GM12865 (cell line): ENCODE results near the gene RBBP6.

ENCODE experiments used
- DNase-seq: peaks from one replicate; pipeline ENCODE4 v3.0.0; 2010; ENCODE audit warnings: low read depth
- H3K4me3 ChIP-seq: 2 replicates; pipeline ENCODE4 v1.5.1; 2011; ENCODE audit warnings: mild to moderate bottlenecking, low read depth, low read length, control low read depth
- TF ChIP-seq, protein P1 (sequence below): IDR thresholded peaks from 2 replicates; pipeline ENCODE4 v1.5.1; 2011; ENCODE audit warnings: low read length, control low read depth, low read depth, inconsistent platforms; ENCODE audit not compliant: insufficient read depth; ENCODE audit errors: missing control alignments

The RBBP6 gene

DNA sequence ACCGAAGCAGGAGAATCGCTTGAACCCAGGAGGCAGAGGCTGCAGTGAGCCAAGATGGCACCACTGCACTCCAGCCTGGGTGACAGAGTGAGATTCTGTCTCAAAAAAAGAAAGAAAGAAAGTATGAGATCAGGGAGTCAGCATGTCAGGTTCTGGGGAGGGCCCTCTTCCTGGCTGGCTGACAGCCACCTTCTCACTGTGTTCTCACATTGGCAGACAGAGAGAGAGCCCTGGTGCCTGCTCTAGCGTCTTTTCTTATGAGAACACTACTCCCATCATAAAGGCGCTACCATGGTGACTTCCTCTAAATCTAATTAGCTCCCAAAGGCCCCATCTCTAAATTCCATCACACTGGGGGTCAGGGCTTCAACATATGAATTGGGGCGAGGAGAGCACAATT is 27.6 kb upstream of the RBBP6 start:
- H3K4me3 ChIP-seq: no peak overlapping the region
- TF ChIP-seq, protein P1, sequence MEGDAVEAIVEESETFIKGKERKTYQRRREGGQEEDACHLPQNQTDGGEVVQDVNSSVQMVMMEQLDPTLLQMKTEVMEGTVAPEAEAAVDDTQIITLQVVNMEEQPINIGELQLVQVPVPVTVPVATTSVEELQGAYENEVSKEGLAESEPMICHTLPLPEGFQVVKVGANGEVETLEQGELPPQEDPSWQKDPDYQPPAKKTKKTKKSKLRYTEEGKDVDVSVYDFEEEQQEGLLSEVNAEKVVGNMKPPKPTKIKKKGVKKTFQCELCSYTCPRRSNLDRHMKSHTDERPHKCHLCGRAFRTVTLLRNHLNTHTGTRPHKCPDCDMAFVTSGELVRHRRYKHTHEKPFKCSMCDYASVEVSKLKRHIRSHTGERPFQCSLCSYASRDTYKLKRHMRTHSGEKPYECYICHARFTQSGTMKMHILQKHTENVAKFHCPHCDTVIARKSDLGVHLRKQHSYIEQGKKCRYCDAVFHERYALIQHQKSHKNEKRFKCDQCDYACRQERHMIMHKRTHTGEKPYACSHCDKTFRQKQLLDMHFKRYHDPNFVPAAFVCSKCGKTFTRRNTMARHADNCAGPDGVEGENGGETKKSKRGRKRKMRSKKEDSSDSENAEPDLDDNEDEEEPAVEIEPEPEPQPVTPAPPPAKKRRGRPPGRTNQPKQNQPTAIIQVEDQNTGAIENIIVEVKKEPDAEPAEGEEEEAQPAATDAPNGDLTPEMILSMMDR: no peak
- no peak for DNase-seq

DNA sequence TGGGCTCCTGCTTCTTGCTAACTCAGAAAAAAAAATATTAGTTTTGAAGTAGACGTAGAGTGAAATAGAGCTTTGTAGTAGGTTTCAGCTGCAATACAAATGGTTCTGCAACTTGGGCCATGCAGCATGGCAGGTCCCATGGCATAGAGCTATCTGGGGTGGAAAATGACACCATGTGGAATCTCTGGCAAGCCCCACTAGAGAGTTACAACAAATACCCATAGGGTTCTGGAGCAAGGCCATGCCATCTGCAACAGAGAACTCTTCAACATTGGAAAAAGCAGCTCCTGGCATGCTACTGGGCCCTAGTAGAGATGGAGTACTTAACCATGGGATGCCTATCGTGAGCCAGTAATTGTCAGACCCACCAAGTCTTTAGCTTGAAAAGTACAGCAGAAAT is 25.3 kb upstream of the RBBP6 start:
- DNase-seq: no peak
- H3K4me3 ChIP-seq: no peak overlapping the region
- TF ChIP-seq, protein P1: no peak

DNA sequence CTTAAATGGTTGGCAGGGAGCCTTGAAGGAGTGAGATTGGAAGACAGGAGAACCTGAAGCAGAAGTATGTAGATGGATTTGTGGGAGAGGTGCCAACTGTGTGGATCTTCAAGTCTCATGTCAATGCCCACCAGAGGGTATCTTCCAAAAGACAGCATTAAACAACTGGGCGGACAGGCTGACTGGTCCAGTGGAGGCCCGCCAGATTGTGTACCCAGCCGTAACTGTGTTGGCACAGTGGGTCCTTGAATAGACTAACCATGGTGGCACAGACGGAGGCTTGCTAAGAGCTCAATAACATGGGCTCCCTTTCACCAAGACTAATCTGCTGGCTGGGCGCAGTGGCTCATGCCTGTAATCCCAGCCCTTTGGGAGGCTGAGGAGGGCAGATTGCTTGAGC is 24.2 kb upstream of the RBBP6 start:
- no peak for DNase-seq

DNA sequence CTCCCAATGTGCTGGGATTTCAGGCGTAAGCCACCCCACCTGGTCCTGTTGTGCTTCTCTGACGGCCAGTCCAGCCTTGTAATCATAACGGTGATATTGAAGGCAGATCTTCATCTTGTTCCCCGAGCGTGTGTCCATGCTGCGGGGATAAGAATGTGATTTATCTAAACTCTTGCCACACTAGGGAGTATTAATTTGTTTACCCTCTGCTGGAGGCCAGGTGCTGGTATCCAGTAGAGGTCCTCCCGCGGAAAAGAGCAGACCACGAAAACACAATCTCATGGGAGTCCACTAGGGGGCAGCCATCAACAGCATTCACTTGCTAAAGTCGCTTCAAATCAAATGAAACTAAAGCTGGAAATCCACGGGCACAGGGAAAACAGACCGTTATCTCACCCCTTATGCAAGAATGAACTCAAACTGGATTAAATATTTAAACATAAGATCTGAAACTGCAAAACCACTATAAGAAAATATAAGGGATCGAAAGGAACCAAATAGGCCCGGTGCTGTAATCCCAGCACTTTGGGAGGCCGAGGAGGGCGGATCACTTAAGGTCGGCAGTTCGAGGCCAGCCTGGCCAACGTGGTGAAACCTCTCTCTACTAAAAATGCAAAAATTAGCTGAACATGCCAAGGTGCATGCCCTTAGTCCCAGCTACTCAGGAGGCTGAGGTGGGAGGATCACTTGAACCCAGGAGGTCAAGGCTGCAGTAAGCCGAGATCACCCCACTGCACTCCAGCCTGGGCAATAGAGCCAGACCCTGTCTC is 22.3 kb upstream of the RBBP6 start:
- no peak overlapping the region for H3K4me3 ChIP-seq
- TF ChIP-seq, protein P1: peak; percentile 88
- peak; percentile 81 for DNase-seq

More for the DNA sequence above, 24.2 kb upstream of the RBBP6 start:
- H3K4me3 ChIP-seq: no peak overlapping the region
- TF ChIP-seq, protein P1: no peak

DNA sequence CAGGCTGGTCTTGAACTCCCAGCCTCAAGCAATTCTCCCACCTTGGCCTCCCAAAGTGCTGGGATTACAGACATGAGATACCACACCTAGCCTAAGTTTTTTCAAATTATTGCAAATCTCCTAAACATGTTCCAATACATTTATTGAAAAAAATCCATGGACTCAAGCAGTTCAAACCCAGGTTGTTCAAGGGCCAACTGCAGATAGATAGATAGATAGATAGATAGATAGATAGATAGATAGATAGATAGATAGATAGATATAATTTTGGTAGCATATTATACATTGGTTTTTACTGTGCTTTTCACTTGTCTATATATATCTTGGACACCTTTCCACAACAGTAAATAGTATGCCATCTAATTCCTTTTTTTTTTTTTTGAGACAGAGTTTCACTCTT is 20.9 kb upstream of the RBBP6 start:
- DNase-seq: no peak
- TF ChIP-seq, protein P1: no peak
- no peak overlapping the region for H3K4me3 ChIP-seq

DNA sequence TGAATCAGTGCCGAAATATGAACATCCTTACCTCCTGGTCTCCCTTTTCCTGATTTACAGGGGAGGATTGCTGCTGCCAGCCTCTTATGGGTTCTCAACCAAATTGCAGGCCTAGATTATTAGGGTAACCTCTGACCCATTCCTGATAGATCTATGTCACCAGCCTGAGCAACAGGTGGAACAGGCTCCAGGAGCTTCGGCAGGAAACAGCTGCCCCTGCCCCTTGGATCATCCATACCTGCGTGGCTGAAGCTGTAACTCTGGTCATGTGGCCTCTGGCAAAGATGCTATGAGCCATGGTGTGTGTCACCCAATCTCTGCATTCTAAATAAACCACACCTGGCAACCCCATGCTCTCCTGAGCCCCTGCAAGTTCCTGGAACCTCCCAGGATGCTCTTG is 18.4 kb upstream of the RBBP6 start:
- no peak overlapping the region for H3K4me3 ChIP-seq
- no peak for DNase-seq
- TF ChIP-seq, protein P1: no peak

DNA sequence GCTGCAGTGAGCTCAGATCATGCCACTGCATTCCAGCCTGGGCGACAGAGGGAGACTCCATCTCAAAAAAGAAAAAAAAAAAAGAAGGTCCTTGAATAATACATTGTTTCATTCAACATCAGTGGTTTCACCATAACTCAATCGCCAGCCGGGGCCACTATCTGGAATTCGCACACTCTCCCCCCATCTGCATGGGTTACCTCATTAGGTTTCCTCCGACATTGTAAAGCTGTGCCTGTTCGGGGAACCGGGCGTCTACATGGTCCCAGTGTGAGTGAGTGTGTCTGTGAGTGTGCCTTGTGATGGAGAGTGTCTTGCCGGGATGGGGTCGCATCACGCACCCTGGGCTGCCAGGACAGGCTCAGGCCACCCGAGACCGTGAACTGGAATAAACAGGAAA is 16.6 kb upstream of the RBBP6 start:
- H3K4me3 ChIP-seq: no peak overlapping the region
- TF ChIP-seq, protein P1: no peak
- no peak for DNase-seq
